ENCODE data around the gene IQSEC1. TPM values are rescaled to one million over a fixed set of nuclear protein-coding genes. Genes with fewer than 3 reads are reported as not detected.

Gene IQSEC1
- total and polyA plus RNA-seq, 2 experiments from 2014 or later = 17.8 to 51.7 TPM

GRCh38 chr3:13041113-13041776 lies 32.0 kb downstream of the IQSEC1 start:
- Histone ChIP-seq H3K4me1 (ENCODE audit: low read depth) (peaks cover 2% of the 10 kb centered on the region), H3K9me3 (ENCODE audit: low read depth) (no peaks in the 10 kb centered on the region), H3K27me3 (no peaks in the 10 kb centered on the region), H3K4me3 (no peak overlapping the region), H3K27ac (no peak overlapping the region), H3K36me3 (no peaks in the 10 kb centered on the region)
- DNase-seq (ENCODE audit: low read depth in 1 of 2, low spot score in 1 of 2) = no peak
- no peak for TF ChIP-seq CTCF (IDR thresholded peaks at IDR 0.05; ENCODE audit: low read depth, low read length)

- no peaks in the 10 kb centered on the region for H3K27me3 ChIP-seq
- no peak overlapping the region for H3K4me3 ChIP-seq
- peaks cover 2% of the 10 kb centered on the region for H3K4me1 ChIP-seq (ENCODE audit: low read depth)
- no peaks in the 10 kb centered on the region for H3K36me3 ChIP-seq
- no peak overlapping the region for H3K27ac ChIP-seq
- no peak for DNase-seq (ENCODE audit: low read depth in 1 of 2, low spot score in 1 of 2)
- H3K9me3 ChIP-seq (ENCODE audit: low read depth) = no peaks in the 10 kb centered on the region
- TF ChIP-seq CTCF (IDR thresholded peaks at IDR 0.05; ENCODE audit: low read depth, low read length) = no peak
These were observed 32.7 kb downstream of the IQSEC1 start for GRCh38 chr3:13040361-13041074.

GRCh38 chr3:13039213-13039896 lies 33.9 kb downstream of the IQSEC1 start:
- Histone ChIP-seq H3K27ac (no peak overlapping the region), H3K27me3 (no peaks in the 10 kb centered on the region), H3K36me3 (no peaks in the 10 kb centered on the region), H3K9me3 (ENCODE audit: low read depth) (no peaks in the 10 kb centered on the region), H3K4me1 (ENCODE audit: low read depth) (peaks cover 2% of the 10 kb centered on the region), H3K4me3 (no peak overlapping the region)
- no peak for TF ChIP-seq CTCF (IDR thresholded peaks at IDR 0.05; ENCODE audit: low read depth, low read length)
- DNase-seq (ENCODE audit: low read depth in 1 of 2, low spot score in 1 of 2) = no peak

- Histone ChIP-seq H3K27ac (no peak overlapping the region), H3K27me3 (no peaks in the 10 kb centered on the region), H3K36me3 (no peaks in the 10 kb centered on the region), H3K9me3 (ENCODE audit: low read depth) (no peaks in the 10 kb centered on the region), H3K4me3 (no peak overlapping the region), H3K4me1 (ENCODE audit: low read depth) (peaks cover 2% of the 10 kb centered on the region)
- DNase-seq (ENCODE audit: low read depth in 1 of 2, low spot score in 1 of 2) = no peak
- TF ChIP-seq CTCF (IDR thresholded peaks at IDR 0.05; ENCODE audit: low read depth, low read length) = no peak
These were observed 35.6 kb downstream of the IQSEC1 start for GRCh38 chr3:13037458-13038117.

- no peak for TF ChIP-seq CTCF (IDR thresholded peaks at IDR 0.05; ENCODE audit: low read depth, low read length)
- DNase-seq (ENCODE audit: low read depth in 1 of 2, low spot score in 1 of 2) = no peak
- H3K4me1 ChIP-seq (ENCODE audit: low read depth) = no peaks in the 10 kb centered on the region
These were observed 38.4 kb downstream of the IQSEC1 start for GRCh38 chr3:13034861-13035260.

More at GRCh38 chr3:13034861-13035260, 38.4 kb downstream of the IQSEC1 start:
- no peaks in the 10 kb centered on the region for H3K36me3 ChIP-seq
- H3K27ac ChIP-seq = no peak overlapping the region
- H3K27me3 ChIP-seq = no peaks in the 10 kb centered on the region
- H3K4me3 ChIP-seq = no peak overlapping the region
- H3K9me3 ChIP-seq (ENCODE audit: low read depth) = no peaks in the 10 kb centered on the region
